Measurements from ENCODE around the gene FBLN1. TPM values are rescaled to one million over a fixed set of nuclear protein-coding genes. Genes with fewer than 3 reads are reported as not detected.

The FBLN1 gene
- total and polyA plus RNA-seq, 4 experiments from 2014 or later = not detected

GRCh38 chr22:45583504-45583903 lies 80.8 kb downstream of the FBLN1 start:
- intact Hi-C loops (cut with micrococcal nuclease) = no loop called here
- Mint-ChIP-seq H3K27me3 (peaks cover 4 to 6% of the 10 kb centered on the region in 2 donors), H3K4me1 (peaks cover 6 to 15% (median 10%) of the 10 kb centered on the region in 4 donors), H3K27ac (peak overlapping the region in 6 of 7 donors; percentile 37 to 93 (median 66)), H3K36me3 (peaks cover 0 to 1% of the 10 kb centered on the region in 2 donors), H3K4me3 (peak overlapping the region in 3 of 8 donors; percentile 5 to 33 (median 22)), H3K9me3 (peaks cover 0 to 7% (median 2%) of the 10 kb centered on the region in 8 donors)
- H3K4me3 ChIP-seq (ENCODE audit: low read length in 2 of 2) = no peak overlapping the region
- H3K27ac ChIP-seq (ENCODE audit: low read depth, low read length) = no peak overlapping the region
- CTCF ChIA-PET (ENCODE audit: partially characterized antibody) = interaction anchor here (0.8 kb wide), 1 partner anchor 10 kb away, joined by 3 read pairs; no protein-coding TSS in a partner anchor
- H3K4me1 ChIP-seq (ENCODE audit: insufficient read depth, low read length) = peaks cover 14% of the 10 kb centered on the region
- no peaks in the 10 kb centered on the region for H3K9me3 ChIP-seq (ENCODE audit: control insufficient read depth in 1 of 2, low read length in 2 of 2)
- peak in 4 of 5 donors; percentile 18 to 33 (median 21) for DNase-seq
- POLR2A ChIA-PET (ENCODE audit: partially characterized antibody) = no interaction called here
- no peaks in the 10 kb centered on the region for H3K27me3 ChIP-seq (ENCODE audit: insufficient read depth, low read length)
- no peaks in the 10 kb centered on the region for H3K36me3 ChIP-seq (ENCODE audit: insufficient read depth, low read length)

GRCh38 chr22:45584121-45584570 lies 81.5 kb downstream of the FBLN1 start:
- H3K4me3 Mint-ChIP-seq = no peak overlapping the region
- peaks cover 6 to 15% (median 10%) of the 10 kb centered on the region in 4 donors for H3K4me1 Mint-ChIP-seq
- ChIA-PET CTCF (ENCODE audit: partially characterized antibody) (no interaction called here), POLR2A (ENCODE audit: partially characterized antibody) (no interaction called here)
- Histone ChIP-seq H3K36me3 (ENCODE audit: insufficient read depth, low read length) (no peaks in the 10 kb centered on the region), H3K27me3 (ENCODE audit: insufficient read depth, low read length) (no peaks in the 10 kb centered on the region), H3K27ac (ENCODE audit: low read depth, low read length) (no peak overlapping the region), H3K4me3 (ENCODE audit: low read length in 2 of 2) (no peak overlapping the region), H3K4me1 (ENCODE audit: insufficient read depth, low read length) (peaks cover 14% of the 10 kb centered on the region), H3K9me3 (ENCODE audit: control insufficient read depth in 1 of 2, low read length in 2 of 2) (no peaks in the 10 kb centered on the region)
- DNase-seq = no peak
- peaks cover 4 to 6% of the 10 kb centered on the region in 2 donors for H3K27me3 Mint-ChIP-seq
- peak overlapping the region in 2 of 7 donors; percentile 55 to 64 for H3K27ac Mint-ChIP-seq
- H3K36me3 Mint-ChIP-seq = peaks cover 0 to 1% of the 10 kb centered on the region in 2 donors
- peaks cover 0 to 7% (median 2%) of the 10 kb centered on the region in 8 donors for H3K9me3 Mint-ChIP-seq
- intact Hi-C loops (cut with micrococcal nuclease) = no loop called here

GRCh38 chr22:45584621-45585436 lies 82.1 kb downstream of the FBLN1 start:
- ChIA-PET POLR2A (ENCODE audit: partially characterized antibody) (no interaction called here), CTCF (ENCODE audit: partially characterized antibody) (no interaction called here)
- Histone ChIP-seq H3K4me1 (ENCODE audit: insufficient read depth, low read length) (peaks cover 14% of the 10 kb centered on the region), H3K9me3 (ENCODE audit: control insufficient read depth in 1 of 2, low read length in 2 of 2) (no peaks in the 10 kb centered on the region), H3K27me3 (ENCODE audit: insufficient read depth, low read length) (no peaks in the 10 kb centered on the region), H3K27ac (ENCODE audit: low read depth, low read length) (no peak overlapping the region), H3K4me3 (ENCODE audit: low read length in 2 of 2) (no peak overlapping the region), H3K36me3 (ENCODE audit: insufficient read depth, low read length) (no peaks in the 10 kb centered on the region)
- no peak overlapping the region for H3K4me3 Mint-ChIP-seq
- peaks cover 0 to 7% (median 2%) of the 10 kb centered on the region in 8 donors for H3K9me3 Mint-ChIP-seq
- H3K4me1 Mint-ChIP-seq = peaks cover 6 to 15% (median 9%) of the 10 kb centered on the region in 4 donors
- peaks cover 4 to 6% of the 10 kb centered on the region in 2 donors for H3K27me3 Mint-ChIP-seq
- peak overlapping the region in 2 of 7 donors; percentile 55 to 64 for H3K27ac Mint-ChIP-seq
- DNase-seq = no peak
- intact Hi-C loops (cut with micrococcal nuclease) = no loop called here
- H3K36me3 Mint-ChIP-seq = peaks cover 0 to 1% of the 10 kb centered on the region in 2 donors

GRCh38 chr22:45585437-45585755 lies 82.7 kb downstream of the FBLN1 start:
- H3K27ac Mint-ChIP-seq = no peak overlapping the region
- Histone ChIP-seq H3K4me3 (ENCODE audit: low read length in 2 of 2) (no peak overlapping the region), H3K27me3 (ENCODE audit: insufficient read depth, low read length) (no peaks in the 10 kb centered on the region), H3K4me1 (ENCODE audit: insufficient read depth, low read length) (peaks cover 14% of the 10 kb centered on the region), H3K36me3 (ENCODE audit: insufficient read depth, low read length) (no peaks in the 10 kb centered on the region), H3K27ac (ENCODE audit: low read depth, low read length) (no peak overlapping the region), H3K9me3 (ENCODE audit: control insufficient read depth in 1 of 2, low read length in 2 of 2) (no peaks in the 10 kb centered on the region)
- H3K4me1 Mint-ChIP-seq = peaks cover 6 to 15% (median 9%) of the 10 kb centered on the region in 4 donors
- intact Hi-C loops (cut with micrococcal nuclease) = no loop called here
- H3K27me3 Mint-ChIP-seq = peaks cover 4 to 6% of the 10 kb centered on the region in 2 donors
- CTCF ChIA-PET (ENCODE audit: partially characterized antibody) = interaction anchor here (0.7 kb wide), 1 partner anchor 8 kb away, joined by 3 read pairs; no protein-coding TSS in a partner anchor
- H3K4me3 Mint-ChIP-seq = no peak overlapping the region
- peaks cover 0 to 7% (median 2%) of the 10 kb centered on the region in 8 donors for H3K9me3 Mint-ChIP-seq
- H3K36me3 Mint-ChIP-seq = peaks cover 0 to 1% of the 10 kb centered on the region in 2 donors
- POLR2A ChIA-PET (ENCODE audit: partially characterized antibody) = no interaction called here
- DNase-seq = no peak

- CTCF ChIA-PET (ENCODE audit: partially characterized antibody) = interaction anchor here (0.7 kb wide), 1 partner anchor 9 kb away, joined by 3 read pairs; no protein-coding TSS in a partner anchor
- no peaks in the 10 kb centered on the region for H3K36me3 ChIP-seq (ENCODE audit: insufficient read depth, low read length)
- H3K36me3 Mint-ChIP-seq = peaks cover 0 to 1% of the 10 kb centered on the region in 2 donors
- peaks cover 0 to 7% (median 3%) of the 10 kb centered on the region in 8 donors for H3K9me3 Mint-ChIP-seq
- H3K27ac Mint-ChIP-seq = no peak overlapping the region
- no peak for DNase-seq
- no peaks in the 10 kb centered on the region for H3K27me3 ChIP-seq (ENCODE audit: insufficient read depth, low read length)
- no peaks in the 10 kb centered on the region for H3K9me3 ChIP-seq (ENCODE audit: control insufficient read depth in 1 of 2, low read length in 2 of 2)
- H3K4me3 ChIP-seq (ENCODE audit: low read length in 2 of 2) = no peak overlapping the region
- intact Hi-C loops (cut with micrococcal nuclease) = no loop called here
- peaks cover 6 to 15% (median 9%) of the 10 kb centered on the region in 4 donors for H3K4me1 Mint-ChIP-seq
- peaks cover 4 to 6% of the 10 kb centered on the region in 2 donors for H3K27me3 Mint-ChIP-seq
- peak overlapping the region in 1 of 8 donors; percentile 62 for H3K4me3 Mint-ChIP-seq
- peaks cover 14% of the 10 kb centered on the region for H3K4me1 ChIP-seq (ENCODE audit: insufficient read depth, low read length)
- no peak overlapping the region for H3K27ac ChIP-seq (ENCODE audit: low read depth, low read length)
- POLR2A ChIA-PET (ENCODE audit: partially characterized antibody) = no interaction called here
Observed at GRCh38 chr22:45585946-45586540, 83.4 kb downstream of the FBLN1 start.

- POLR2A ChIA-PET (ENCODE audit: partially characterized antibody) = no interaction called here
- no peaks in the 10 kb centered on the region for H3K36me3 ChIP-seq (ENCODE audit: insufficient read depth, low read length)
- H3K4me1 Mint-ChIP-seq = peaks cover 6 to 15% (median 9%) of the 10 kb centered on the region in 4 donors
Observed at GRCh38 chr22:45586651-45587405, 84.1 kb downstream of the FBLN1 start.

More at GRCh38 chr22:45586651-45587405, 84.1 kb downstream of the FBLN1 start:
- Mint-ChIP-seq H3K4me3 (no peak overlapping the region), H3K27me3 (peaks cover 4 to 6% of the 10 kb centered on the region in 2 donors), H3K9me3 (peaks cover 0 to 7% (median 3%) of the 10 kb centered on the region in 8 donors), H3K36me3 (no peaks in the 10 kb centered on the region), H3K27ac (no peak overlapping the region)
- no peak for DNase-seq
- Histone ChIP-seq H3K27ac (ENCODE audit: low read depth, low read length) (no peak overlapping the region), H3K4me3 (ENCODE audit: low read length in 2 of 2) (no peak overlapping the region), H3K4me1 (ENCODE audit: insufficient read depth, low read length) (peaks cover 14% of the 10 kb centered on the region), H3K9me3 (ENCODE audit: control insufficient read depth in 1 of 2, low read length in 2 of 2) (no peaks in the 10 kb centered on the region), H3K27me3 (ENCODE audit: insufficient read depth, low read length) (no peaks in the 10 kb centered on the region)
- intact Hi-C loops (cut with micrococcal nuclease) = no loop called here
- CTCF ChIA-PET (ENCODE audit: partially characterized antibody) = interaction anchor here (1.4 kb wide), 1 partner anchor 9 kb away, joined by 4 read pairs; no protein-coding TSS in a partner anchor

Measured in CD4-positive, alpha-beta memory T cell (primary cell).